Transverse colon (tissue), 4 donors: ENCODE results near the gene C1QL2.
A peak's percentile ranks its signal among the peaks of the same experiment; 100 is the strongest.

Experiments
- CTCF ChIP-seq, 5 experiments: fragments of 200-600 bp in 3 of 5; fragments of 450-650 bp in 2 of 5; sonication (generic) in 3 of 5; IDR thresholded peaks; 1 replicate in 2 of 5; 2 replicates in 3 of 5; pipeline ENCODE4 v1.5.1; 2016 to 2017; ENCODE audit warnings: antibody characterized with exemption in 5 of 5, inconsistent platforms in 3 of 5, mild to moderate bottlenecking in 2 of 5, moderate library complexity in 1 of 5
- EP300 ChIP-seq: sonication (generic); formaldehyde crosslinking; IDR thresholded peaks from one replicate; pipeline ENCODE4 v1.6.1; 2017; ENCODE audit warnings: antibody characterized with exemption, low read depth
- POLR2A ChIP-seq: fragments of 450-650 bp; IDR thresholded peaks from one replicate; pipeline ENCODE4 v1.6.1; 2016; ENCODE audit warnings: antibody characterized with exemption, mild to moderate bottlenecking, moderate library complexity
- POLR2AphosphoS5 ChIP-seq, 3 donors: sonication (generic); formaldehyde crosslinking; IDR thresholded peaks; one replicate each; pipeline ENCODE4 v1.6.1; 2016; ENCODE audit warnings: antibody characterized with exemption in 3 of 3

GRCh38 chr2:119174216-119174992, 15.9 kb upstream of the C1QL2 start:
- peak; percentile 57 to 75 (median 71) for TF ChIP-seq CTCF (IDR thresholded peaks at IDR 0.05)
- TF ChIP-seq POLR2A = no peak
- TF ChIP-seq POLR2AphosphoS5 (IDR thresholded peaks at IDR 0.05) = no peak
- no peak for TF ChIP-seq EP300
